Fibroblast of the conjunctiva (primary cell): ENCODE results near the gene SERHL2.
"Not testable (repeated sequence)": the region's sequence is repeated elsewhere in the genome, so short reads cannot be mapped to it uniquely, and the experiment has no call there.

Source experiments
- DNase-seq: peaks from one replicate; pipeline ENCODE4 v3.0.0-alpha.2; 2010; ENCODE audit warnings: low read depth

SERHL2 gene, protein sequence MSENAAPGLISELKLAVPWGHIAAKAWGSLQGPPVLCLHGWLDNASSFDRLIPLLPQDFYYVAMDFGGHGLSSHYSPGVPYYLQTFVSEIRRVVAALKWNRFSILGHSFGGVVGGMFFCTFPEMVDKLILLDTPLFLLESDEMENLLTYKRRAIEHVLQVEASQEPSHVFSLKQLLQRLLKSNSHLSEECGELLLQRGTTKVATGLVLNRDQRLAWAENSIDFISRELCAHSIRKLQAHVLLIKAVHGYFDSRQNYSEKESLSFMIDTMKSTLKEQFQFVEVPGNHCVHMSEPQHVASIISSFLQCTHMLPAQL

DNA sequence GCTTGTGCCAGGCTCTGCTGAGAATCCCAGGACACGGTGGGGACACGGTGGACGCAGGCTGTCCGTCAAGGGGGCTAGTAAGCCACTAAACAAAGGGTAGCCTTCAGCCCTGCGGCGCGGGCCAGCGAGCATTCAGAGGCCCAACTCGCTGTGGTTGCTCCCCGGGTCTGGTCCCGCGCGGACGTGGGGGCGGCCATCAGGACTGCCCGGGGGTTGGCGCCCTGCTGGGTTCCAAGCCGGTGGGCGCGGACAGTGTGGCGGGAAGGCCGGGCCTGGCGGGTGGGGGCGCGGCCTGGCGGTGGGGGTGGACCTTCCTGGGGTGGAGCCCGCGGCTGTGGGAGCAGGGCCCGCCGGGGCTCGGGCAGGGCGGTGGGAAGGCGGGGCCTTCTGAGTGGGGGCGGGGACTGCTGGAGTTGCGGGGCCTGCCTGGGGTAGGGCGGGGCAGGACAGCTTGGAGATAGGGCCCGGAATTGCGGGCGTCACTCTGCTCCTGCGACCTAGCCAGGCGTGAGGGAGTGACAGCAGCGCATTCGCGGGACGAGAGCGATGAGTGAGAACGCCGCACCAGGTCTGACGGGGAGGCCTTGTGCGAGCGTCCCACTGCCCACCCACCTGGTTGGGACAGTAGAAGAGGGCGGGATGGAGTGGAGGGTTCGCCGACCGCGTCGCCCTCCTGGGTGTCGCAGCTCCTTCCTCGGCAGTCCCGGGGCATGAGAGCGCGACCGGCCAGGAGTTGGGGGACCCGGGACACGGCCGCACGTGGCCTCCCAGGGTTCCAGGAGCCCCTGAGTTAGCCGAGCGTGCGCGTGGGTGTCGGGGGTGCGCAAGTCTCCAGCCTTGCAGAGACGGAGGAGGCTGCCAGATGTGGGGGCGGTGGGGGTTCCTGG, at the start of gene SERHL2:
TSS of gene SERHL2 (plus strand) at position 482 of the 887 bp plus-strand sequence. CDS start at position 547, 65 bp downstream.
- peak; percentile 59 for DNase-seq

- DNase-seq, result not testable (repeated sequence)
These were observed 45.3 kb upstream of the SERHL2 start for GRCh38 chr22:42508327-42508974.

GRCh38 chr22:42508975-42509364, 44.8 kb upstream of the SERHL2 start:
- not testable (repeated sequence) for DNase-seq

DNA sequence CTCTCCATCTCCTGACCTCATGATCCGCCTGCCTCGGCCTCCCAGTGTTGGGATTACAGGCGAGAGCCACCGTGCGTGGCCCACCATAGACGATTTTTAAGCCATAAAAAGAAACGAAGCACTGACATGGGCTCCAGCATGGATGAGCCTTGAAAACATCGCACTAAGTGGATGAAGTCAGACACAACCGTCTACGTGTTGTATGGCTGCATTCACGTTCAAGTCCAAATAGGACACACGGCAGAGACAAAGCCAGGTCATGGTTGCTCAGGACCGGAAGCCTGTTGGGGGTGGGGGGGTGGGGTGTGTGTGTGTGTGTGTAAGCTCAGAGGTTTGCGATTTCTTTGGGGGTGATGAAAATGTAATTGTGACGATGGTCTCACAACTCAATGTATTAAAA, 44.2 kb upstream of the SERHL2 start:
- no peak for DNase-seq

DNA sequence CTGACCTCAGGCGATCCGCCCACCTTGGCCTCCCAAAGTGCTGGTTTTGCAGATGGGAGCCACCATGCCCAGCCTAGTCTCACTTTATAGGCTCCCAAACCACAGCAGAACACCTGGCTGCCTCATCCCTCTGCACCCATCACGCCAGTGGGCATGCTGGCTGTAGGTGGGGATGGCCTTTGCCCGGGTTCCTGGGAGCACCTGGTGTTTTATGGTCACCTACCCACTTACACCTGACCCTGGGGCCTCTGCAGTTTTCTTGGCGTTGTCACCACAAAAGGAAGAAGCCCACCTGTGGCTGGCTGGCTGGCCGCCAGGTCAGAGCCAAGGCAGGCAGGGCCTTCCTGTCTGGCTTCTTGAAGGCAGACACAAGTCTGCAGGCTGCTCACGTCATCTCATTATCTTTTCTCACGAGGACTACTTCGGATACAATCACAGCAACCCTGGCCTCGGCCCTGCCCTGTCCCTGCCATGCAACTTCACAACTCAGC, 42.3 kb upstream of the SERHL2 start:
- DNase-seq, result no peak

- DNase-seq, result not testable (repeated sequence)
These were observed 41.3 kb upstream of the SERHL2 start for GRCh38 chr22:42512273-42512990.

GRCh38 chr22:42514331-42514730, 39.4 kb upstream of the SERHL2 start:
- not testable (repeated sequence) for DNase-seq

DNA sequence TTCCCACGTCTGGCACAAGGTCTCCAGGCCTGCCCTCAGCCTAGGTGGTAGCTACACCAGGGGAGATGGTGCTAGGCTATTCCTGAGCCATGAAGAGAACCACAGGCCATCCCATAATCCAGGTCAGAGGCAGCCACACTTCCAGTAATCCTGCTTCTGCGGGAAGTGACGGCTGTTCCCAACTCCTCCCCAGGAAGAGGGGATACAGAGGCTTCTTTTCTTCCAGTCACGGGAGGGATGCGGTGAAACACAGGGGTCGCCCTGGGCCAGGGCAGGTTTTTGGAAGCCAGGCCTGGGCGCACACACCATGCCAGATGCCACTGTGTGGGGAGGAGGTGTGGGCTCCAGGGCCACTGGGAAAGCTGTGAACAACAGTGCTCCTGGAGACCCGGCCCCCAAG, 38.5 kb upstream of the SERHL2 start:
- not testable (repeated sequence) for DNase-seq

GRCh38 chr22:42515896-42516295, 37.9 kb upstream of the SERHL2 start:
- DNase-seq, result no peak

DNA sequence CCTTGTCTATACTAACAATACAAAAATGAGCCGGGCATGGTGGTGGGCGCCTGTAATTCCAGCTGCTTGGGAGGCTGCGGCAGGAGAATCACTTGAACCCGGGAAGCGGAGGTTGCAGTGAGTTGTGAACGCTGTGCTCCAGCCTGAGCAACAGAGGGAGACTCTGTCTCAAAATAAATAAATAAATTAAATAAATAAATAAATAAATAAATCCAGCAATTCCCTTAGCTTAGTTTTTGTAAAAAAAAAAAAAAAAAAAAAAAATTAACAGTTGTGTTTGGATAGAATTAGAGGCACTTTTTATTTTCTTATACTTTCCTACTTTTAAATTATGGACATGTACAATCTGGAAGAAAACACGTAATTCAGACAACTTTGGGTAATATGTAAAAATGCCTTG, 36.7 kb upstream of the SERHL2 start:
- DNase-seq, result not testable (repeated sequence)

DNA sequence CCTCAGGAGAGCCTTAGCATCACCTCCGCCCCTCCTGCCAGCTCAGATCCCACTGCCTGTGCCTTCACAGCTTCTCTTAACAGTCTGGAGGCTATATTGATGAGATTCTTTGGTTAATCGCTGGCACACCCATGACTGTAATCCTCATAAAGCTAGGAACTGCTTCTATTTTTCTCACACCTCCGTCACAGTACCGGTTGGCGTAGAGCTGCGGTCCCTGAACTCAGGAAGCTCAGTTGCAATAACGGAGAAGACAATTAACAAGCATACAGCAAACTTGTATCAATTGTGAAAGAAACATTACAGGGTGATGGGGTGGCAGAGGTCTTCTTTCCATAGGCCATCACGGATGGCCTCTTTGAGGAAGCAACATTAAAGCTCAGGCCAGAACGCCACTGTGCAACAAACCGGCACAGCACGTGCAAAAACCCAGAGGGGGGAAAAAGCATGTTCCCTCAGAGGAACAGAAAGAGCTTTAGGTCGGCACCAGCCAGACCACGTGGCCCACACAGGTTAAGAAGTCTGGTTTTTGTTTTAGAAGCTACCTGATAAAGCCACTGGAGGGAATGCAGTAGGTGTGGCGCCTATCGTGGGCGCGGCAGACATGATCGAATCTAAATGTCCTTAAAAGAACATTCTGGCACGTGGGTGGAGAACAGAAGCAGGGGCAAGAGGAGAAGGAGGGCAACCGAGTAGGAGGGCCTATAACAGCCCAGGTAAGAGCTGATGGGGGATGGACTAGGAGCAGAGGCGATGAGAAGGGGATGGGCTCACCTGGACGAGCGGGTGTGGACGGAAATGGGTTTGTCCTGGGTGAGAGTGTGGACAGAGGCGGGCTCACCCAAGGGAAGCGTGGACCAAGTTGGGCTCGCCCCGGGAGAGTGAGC, 34.9 kb upstream of the SERHL2 start:
- DNase-seq, result not testable (repeated sequence)

DNA sequence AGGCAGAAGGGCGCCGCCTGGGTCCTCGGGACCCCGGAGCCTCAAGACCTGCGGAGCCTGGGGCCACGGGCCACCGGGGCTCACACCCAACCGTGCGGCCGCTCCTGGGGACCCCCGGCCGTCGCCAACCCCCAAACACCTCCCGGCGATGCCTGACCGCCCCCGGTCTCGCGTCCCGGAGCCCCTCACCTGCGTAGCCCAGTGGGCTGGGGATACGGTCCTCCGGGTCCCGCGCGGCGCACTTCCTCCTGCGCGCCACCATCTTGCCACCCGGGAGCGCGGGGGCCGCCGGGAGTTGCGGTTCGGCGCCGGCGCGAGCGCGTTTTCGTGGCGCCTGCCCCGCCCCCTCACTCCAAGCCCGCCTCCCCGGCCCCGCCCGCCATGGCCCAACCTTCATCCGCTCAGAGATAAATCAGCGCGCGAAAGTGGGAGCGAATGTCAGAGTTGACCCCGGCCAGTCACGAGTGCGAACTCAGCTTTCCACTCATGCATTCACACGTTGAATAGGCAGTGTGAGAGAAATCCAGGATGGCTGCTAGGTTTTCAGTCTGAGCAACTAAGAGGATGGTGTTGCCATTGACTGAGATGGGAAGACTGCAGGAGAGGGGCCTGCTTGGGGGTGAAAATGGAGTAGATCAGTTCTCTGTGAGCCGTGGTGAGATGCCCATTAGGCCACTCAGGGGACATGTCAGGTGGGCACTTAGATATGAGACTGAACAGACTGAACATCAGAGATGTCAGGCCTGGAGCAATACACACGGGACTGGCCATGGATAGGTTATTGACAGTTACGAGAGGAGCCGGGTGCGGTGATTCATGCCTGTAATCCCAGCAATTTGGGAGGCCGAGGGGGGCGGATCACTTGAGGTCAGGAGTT, 34.0 kb upstream of the SERHL2 start, which contains the start of gene RRP7A:
TSS of gene RRP7A (minus strand) at position 272 of the 877 bp plus-strand sequence. CDS start at position 262, 10 bp downstream.
- DNase-seq, result peak; percentile 24

GRCh38 chr22:42521228-42521546, 32.6 kb upstream of the SERHL2 start:
- no peak for DNase-seq

- no peak for DNase-seq
These were observed 31.2 kb upstream of the SERHL2 start for GRCh38 chr22:42522546-42522945.

DNA sequence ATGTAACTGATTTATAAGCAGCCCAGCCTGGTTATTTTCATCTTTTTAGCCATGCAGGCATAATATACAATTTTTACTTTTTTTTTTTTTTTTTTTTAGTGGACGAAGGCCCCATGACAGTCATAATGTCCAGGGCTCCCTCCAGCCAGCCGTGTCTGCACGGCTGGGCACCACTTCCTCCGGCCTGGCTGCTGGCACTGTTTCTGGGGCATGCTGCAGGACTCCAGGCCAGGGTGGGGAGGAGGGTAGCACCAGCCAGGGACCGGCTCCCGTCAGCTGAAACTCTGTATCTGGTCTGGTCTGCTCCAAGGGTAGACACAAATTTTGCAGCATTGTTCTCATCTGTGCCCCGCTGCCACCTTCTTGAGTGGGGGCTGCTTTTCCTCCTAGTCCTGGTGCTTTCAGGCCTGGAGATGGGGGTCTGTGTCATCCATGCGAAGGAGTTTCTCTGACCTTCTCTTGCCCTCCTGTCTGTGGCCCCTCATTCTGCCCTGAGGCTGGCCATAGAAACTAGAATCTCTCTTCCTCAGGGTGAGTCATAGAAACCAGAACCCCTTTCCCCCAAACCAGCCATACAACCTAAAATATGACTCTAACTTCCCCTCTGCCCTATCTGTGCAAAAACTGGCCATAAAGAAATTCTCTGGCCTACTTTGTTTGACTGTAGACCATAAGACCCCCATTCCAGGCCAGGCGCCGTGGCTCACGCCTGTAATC, 25.0 kb upstream of the SERHL2 start:
- DNase-seq, result no peak

GRCh38 chr22:42529435-42529834, 24.3 kb upstream of the SERHL2 start:
- not testable (repeated sequence) for DNase-seq

- DNase-seq, result not testable (repeated sequence)
These were observed 22.2 kb upstream of the SERHL2 start for GRCh38 chr22:42531401-42532084.

- DNase-seq, result no peak
These were observed 20.1 kb upstream of the SERHL2 start for GRCh38 chr22:42533638-42533977.
